HepG2 (cell line): ENCODE results near the gene CCBE1. TPM values are rescaled to one million over a fixed set of nuclear protein-coding genes. Genes with fewer than 3 reads are reported as not detected.

Experiments
- BCL3 ChIP-seq: sonication (generic); formaldehyde crosslinking; IDR thresholded peaks from 2 replicates; pipeline ENCODE4 v1.5.1; 2020; ENCODE audit warnings: mild to moderate bottlenecking, missing genetic modification reagents, moderate library complexity
- CSRNP2 ChIP-seq: sonication (generic); formaldehyde crosslinking; conservative IDR thresholded peaks from 2 replicates; pipeline ENCODE4 v1.8.0; 2022; ENCODE audit warnings: low read depth, missing genetic modification reagents
- ETS1 ChIP-seq: sonication (generic); formaldehyde crosslinking; IDR thresholded peaks from 2 replicates; pipeline ENCODE4 v1.4.0; 2020; ENCODE audit warnings: missing genetic modification reagents
- FLYWCH1 ChIP-seq: sonication (generic); formaldehyde crosslinking; IDR thresholded peaks from 2 replicates; pipeline ENCODE4 v1.8.1; 2023; ENCODE audit warnings: mild to moderate bottlenecking, missing genetic modification reagents
- FOXP1 ChIP-seq, 2 experiments: fragments of 450-650 bp in 1 of 2; IDR thresholded peaks; 2 replicates each; pipeline ENCODE4 v1.6.1; 2017 to 2018; ENCODE audit warnings: antibody characterized with exemption in 1 of 2
- MAX ChIP-seq: IDR thresholded peaks from 2 replicates; pipeline ENCODE4 v1.6.1; 2012; ENCODE audit warnings: inconsistent platforms
- MEIS1 ChIP-seq: sonication (generic); formaldehyde crosslinking; IDR thresholded peaks from 2 replicates; pipeline ENCODE4 v1.9.0; 2021; ENCODE audit warnings: mild to moderate bottlenecking, missing genetic modification reagents, moderate library complexity, borderline replicate concordance
- MXD3 ChIP-seq: IDR thresholded peaks from 2 replicates; pipeline ENCODE4 v1.6.1; 2016; ENCODE audit warnings: mild to moderate bottlenecking, missing biosample characterization, missing genetic modification reagents
- RAD21 ChIP-seq: fragments of 450-650 bp; formaldehyde crosslinking; IDR thresholded peaks from 2 replicates; pipeline ENCODE4 v1.5.0; 2020; ENCODE audit warnings: mild to moderate bottlenecking
- SALL2 ChIP-seq: sonication (generic); formaldehyde crosslinking; IDR thresholded peaks from 2 replicates; pipeline ENCODE4 v1.8.1; 2023; ENCODE audit warnings: mild to moderate bottlenecking, missing genetic modification reagents, inconsistent platforms
- THAP9 ChIP-seq: sonication (generic); formaldehyde crosslinking; IDR thresholded peaks from 2 replicates; pipeline ENCODE4; 2020; ENCODE audit warnings: missing genetic modification reagents, mild to moderate bottlenecking, borderline replicate concordance
- U2AF2 ChIP-seq: fragments of 200-400 bp; formaldehyde crosslinking; IDR thresholded peaks from 2 replicates; pipeline ENCODE4 v1.6.1; 2017; ENCODE audit warnings: low read depth, mild to moderate bottlenecking, low read length
- ZBTB25 ChIP-seq: IDR thresholded peaks from 2 replicates; pipeline ENCODE4 v1.6.1; 2018; ENCODE audit warnings: missing genetic modification reagents
- ZFP1 ChIP-seq: IDR thresholded peaks from 2 replicates; pipeline ENCODE4 v1.6.1; 2016
- ZKSCAN8 ChIP-seq: IDR thresholded peaks from 2 replicates; pipeline ENCODE4 v1.6.1; 2016; ENCODE audit warnings: borderline replicate concordance, missing genetic modification reagents, missing compliant biosample characterization
- ZNF124 ChIP-seq: sonication (generic); formaldehyde crosslinking; IDR thresholded peaks from 2 replicates; pipeline ENCODE4 v1.4.0; 2020; ENCODE audit warnings: missing genetic modification reagents
- ZNF33A ChIP-seq: sonication (generic); formaldehyde crosslinking; IDR thresholded peaks from 2 replicates; pipeline ENCODE4 v1.5.1; 2020; ENCODE audit warnings: missing genetic modification reagents, mild to moderate bottlenecking, moderate library complexity, borderline replicate concordance
- ZNF383 ChIP-seq: sonication (generic); formaldehyde crosslinking; IDR thresholded peaks from 2 replicates; pipeline ENCODE4 v1.4.0; 2020; ENCODE audit warnings: missing genetic modification reagents, mild to moderate bottlenecking, borderline replicate concordance
- ZNF569 ChIP-seq: sonication (generic); formaldehyde crosslinking; IDR thresholded peaks from 2 replicates; pipeline ENCODE4 v1.5.0; 2020; ENCODE audit warnings: mild to moderate bottlenecking, missing genetic modification reagents, moderate library complexity, borderline replicate concordance
- ZNF782 ChIP-seq: sonication (generic); formaldehyde crosslinking; IDR thresholded peaks from 2 replicates; pipeline ENCODE4 v1.4.0; 2020; ENCODE audit warnings: missing genetic modification reagents, mild to moderate bottlenecking, borderline replicate concordance
- polyA plus RNA-seq, 8 experiments: library from polyadenylated mRNA; depleted of rRNA in 3 of 8; stranded (reverse) in 7 of 8; unstranded in 1 of 8; fragments of >200 nt; fragmentation: Illumina TruSeq in 4 of 8; extraction: Trizol in 4 of 8; gene quantifications; 2 replicates each; pipeline versions ENCODE4 v1.2.1 to v1.2.3, GENCODE V29; 2011 to 2016; ENCODE audit warnings: low read depth in 4 of 8, missing spikeins in 1 of 8, mixed read lengths in 1 of 8; ENCODE audit not compliant: insufficient read depth in 1 of 8
- total RNA-seq, 5 experiments: library from RNA; depleted of rRNA; stranded (reverse); fragments of >200 nt; fragmentation: Illumina TruSeq; extraction: Trizol; gene quantifications; 2 replicates each; pipeline ENCODE4 v1.2.3, GENCODE V29; 2016; ENCODE audit warnings: low read depth in 1 of 5

The CCBE1 gene
- total and polyA plus RNA-seq, 2 of the 13 experiments (the other 11 are each of a cell fraction or from before 2014, with no cell fraction given) = not detected

- TF ChIP-seq ZNF33A (no peak), ZNF569 (CRISPR knock-in tag) (no peak), ZNF124 (CRISPR knock-in tag) (peak; percentile 55; the same call in 1 of the 2 replicates), ZKSCAN8 (CRISPR knock-in tag) (peak; percentile 77), RAD21 (CRISPR knock-in tag) (peak; percentile 31; the same call in 1 of the 2 replicates), ETS1 (CRISPR knock-in tag) (no peak), BCL3 (CRISPR knock-in tag) (no peak), FLYWCH1 (CRISPR knock-in tag) (no peak), U2AF2 (no peak), MXD3 (CRISPR knock-in tag) (no peak), ZBTB25 (CRISPR knock-in tag) (no peak), ZNF782 (no peak), ZFP1 (CRISPR knock-in tag) (0 out of 2 replicates have a peak, but pooled peaks have one; percentile 33), MEIS1 (CRISPR knock-in tag) (peak; percentile 48; the same call in 1 of the 2 replicates), THAP9 (CRISPR knock-in tag) (no peak), MAX (peak; percentile 60; the same call in 1 of the 2 replicates), SALL2 (CRISPR knock-in tag) (0 out of 2 replicates have a peak, but pooled peaks have one; percentile 32), CSRNP2 (CRISPR knock-in tag) (no peak), FOXP1 (IDR thresholded peaks at IDR 0.05) (peak; percentile 88), FOXP1 (CRISPR knock-in tag; IDR thresholded peaks at IDR 0.05) (peak; percentile 97), ZNF383 (CRISPR knock-in tag) (no peak)
Measured at GRCh38 chr18:59516356-59517155, 180.7 kb downstream of the CCBE1 start (continued).
